Kidney epithelial cell (primary cell): Measurements from ENCODE around the gene SLC39A11. TPM values are rescaled to one million over a fixed set of nuclear protein-coding genes. Genes with fewer than 3 reads are reported as not detected.

Experiments
- DNase-seq: peaks from one replicate; pipeline ENCODE4 v3.0.0-alpha.2; 2010; ENCODE audit warnings: low read depth
- H3K27me3 ChIP-seq: 2 replicates; pipeline ENCODE4 v1.6.0; 2011; ENCODE audit warnings: low read length; ENCODE audit not compliant: control insufficient read depth, insufficient read depth
- H3K36me3 ChIP-seq: 2 replicates; pipeline ENCODE4 v1.5.1; 2011; ENCODE audit warnings: low read length; ENCODE audit not compliant: control insufficient read depth, insufficient read depth
- H3K4me3 ChIP-seq: 2 replicates; pipeline ENCODE4 v1.5.1; 2011; ENCODE audit warnings: low read depth, mild to moderate bottlenecking, control low read depth, low read length
- total RNA-seq: library from RNA; depleted of rRNA; stranded (reverse); fragments of >200 nt; gene quantifications from 2 replicates; pipeline ENCODE4 v1.2.3, GENCODE V29; 2015
- TF ChIP-seq, protein P1 (sequence below): IDR thresholded peaks from 2 replicates; pipeline ENCODE4 v1.5.1; 2011; ENCODE audit warnings: mild to moderate bottlenecking, moderate library complexity, low read length, control low read depth, inconsistent platforms; ENCODE audit not compliant: insufficient read depth, poor library complexity, severe bottlenecking

Gene SLC39A11
- total RNA-seq, 1 donor from 2014 or later, result 13.0 TPM

DNA sequence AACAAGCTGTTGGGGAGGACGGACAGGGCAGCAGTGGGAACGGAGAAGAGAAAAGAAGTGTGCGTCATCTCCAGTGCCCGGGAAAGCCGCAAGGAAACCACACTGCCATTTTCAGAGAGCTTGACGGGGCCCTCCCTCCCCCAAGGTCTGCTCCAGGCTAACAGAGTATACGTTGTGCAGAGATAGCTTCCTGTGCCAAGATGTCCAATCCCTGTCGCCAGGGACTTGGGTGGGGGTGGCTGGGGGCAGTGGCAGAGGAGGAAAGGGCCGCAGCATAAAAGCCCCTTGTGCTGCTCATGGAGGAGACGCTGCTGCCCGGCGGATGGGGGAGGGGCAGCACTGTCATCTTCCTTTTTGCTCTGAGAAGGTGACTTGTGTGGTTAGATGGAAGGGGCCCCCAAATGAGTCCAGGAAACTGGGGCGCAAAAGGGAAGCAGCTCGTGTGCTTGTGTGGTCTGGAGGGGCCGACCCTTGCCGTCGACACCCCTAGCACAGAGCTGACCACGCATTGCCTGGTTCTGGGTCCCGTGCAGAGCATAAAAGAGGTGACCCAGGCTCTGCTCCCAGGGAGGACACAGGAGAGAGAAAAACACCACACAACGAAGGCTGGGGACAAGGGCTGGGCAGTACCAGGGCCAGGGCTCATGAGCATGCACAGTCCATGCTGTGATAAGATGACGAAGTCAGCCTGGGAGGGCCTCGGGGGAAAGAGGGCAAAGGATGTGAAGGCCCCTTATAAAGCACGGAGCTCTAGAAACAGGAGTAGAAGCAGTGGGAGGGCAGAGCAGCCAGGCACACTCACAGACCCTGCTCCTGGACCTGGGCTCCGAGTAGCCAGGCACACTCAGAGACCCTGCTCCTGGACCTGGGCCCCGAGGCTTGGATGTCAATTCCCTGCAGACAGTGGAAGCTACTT lies 372.7 kb downstream of the SLC39A11 start:
- TF ChIP-seq, protein P1, sequence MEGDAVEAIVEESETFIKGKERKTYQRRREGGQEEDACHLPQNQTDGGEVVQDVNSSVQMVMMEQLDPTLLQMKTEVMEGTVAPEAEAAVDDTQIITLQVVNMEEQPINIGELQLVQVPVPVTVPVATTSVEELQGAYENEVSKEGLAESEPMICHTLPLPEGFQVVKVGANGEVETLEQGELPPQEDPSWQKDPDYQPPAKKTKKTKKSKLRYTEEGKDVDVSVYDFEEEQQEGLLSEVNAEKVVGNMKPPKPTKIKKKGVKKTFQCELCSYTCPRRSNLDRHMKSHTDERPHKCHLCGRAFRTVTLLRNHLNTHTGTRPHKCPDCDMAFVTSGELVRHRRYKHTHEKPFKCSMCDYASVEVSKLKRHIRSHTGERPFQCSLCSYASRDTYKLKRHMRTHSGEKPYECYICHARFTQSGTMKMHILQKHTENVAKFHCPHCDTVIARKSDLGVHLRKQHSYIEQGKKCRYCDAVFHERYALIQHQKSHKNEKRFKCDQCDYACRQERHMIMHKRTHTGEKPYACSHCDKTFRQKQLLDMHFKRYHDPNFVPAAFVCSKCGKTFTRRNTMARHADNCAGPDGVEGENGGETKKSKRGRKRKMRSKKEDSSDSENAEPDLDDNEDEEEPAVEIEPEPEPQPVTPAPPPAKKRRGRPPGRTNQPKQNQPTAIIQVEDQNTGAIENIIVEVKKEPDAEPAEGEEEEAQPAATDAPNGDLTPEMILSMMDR, result no peak
- no peak overlapping the region for H3K4me3 ChIP-seq
- no peaks in the 10 kb centered on the region for H3K36me3 ChIP-seq
- H3K27me3 ChIP-seq, result no peaks in the 10 kb centered on the region
- no peak for DNase-seq

DNA sequence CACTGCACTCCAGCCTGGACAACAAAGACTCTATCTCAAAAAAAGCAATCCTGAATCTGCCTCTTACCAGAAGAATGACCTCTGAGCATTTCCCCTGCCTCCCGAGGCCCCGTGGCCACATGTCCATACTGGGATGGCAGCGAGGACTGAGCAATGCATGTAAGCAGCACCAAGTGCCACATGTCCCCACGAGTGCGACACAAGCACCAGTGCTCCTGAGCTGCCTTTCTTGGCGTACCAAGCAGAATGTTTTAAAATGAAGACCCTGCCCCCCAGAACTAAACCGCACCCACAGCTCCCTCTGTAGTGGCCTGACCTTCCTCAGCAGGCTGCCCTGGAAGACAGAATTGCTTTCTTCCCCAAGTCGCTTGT lies 373.3 kb downstream of the SLC39A11 start:
- Histone ChIP-seq H3K36me3 (no peaks in the 10 kb centered on the region), H3K27me3 (no peaks in the 10 kb centered on the region), H3K4me3 (no peak overlapping the region)
- TF ChIP-seq, protein P1, result no peak
- no peak for DNase-seq

DNA sequence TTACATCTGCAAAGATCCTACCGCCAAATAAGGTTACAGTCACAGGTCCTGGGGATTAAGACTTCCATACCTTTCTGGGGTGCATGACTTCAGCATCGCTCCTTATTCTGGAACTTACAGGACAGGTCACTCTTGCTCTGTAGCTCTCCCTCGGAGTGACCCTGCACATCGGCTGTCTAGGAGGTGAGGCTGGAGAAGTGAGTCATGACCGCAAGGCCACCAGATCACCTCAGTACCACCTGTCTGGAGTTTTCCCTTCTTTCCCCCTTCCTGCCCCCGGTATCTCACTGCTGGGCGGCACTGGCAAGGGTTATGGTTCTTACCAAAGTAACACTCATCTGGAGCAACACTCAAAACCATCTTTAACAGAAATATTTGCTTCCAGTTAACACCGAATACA lies 374.8 kb downstream of the SLC39A11 start:
- no peaks in the 10 kb centered on the region for H3K27me3 ChIP-seq
- H3K4me3 ChIP-seq, result no peak overlapping the region
- no peak for DNase-seq
- TF ChIP-seq, protein P1, result no peak
- no peaks in the 10 kb centered on the region for H3K36me3 ChIP-seq

DNA sequence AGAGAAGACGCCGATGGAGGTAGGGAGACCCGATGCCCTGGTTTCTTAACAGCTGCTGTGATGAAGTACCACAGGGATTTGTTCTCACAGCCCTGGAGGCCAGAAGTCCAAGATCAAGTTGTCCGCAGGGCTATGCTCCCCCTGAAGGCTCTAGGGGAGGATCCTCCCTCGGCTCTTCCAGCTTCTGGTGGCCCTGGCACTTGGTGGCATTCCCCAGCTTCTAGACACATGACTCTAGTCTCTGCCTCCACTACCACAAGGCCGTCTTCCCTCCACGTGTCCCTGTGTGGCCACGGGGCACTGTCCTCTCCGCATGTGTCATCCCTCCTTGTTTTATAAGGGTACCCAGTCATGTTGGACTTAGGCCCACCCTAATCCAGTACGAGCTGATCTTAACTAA lies 375.2 kb downstream of the SLC39A11 start:
- TF ChIP-seq, protein P1, result no peak
- Histone ChIP-seq H3K4me3 (no peak overlapping the region), H3K27me3 (no peaks in the 10 kb centered on the region), H3K36me3 (no peaks in the 10 kb centered on the region)
- DNase-seq, result no peak

DNA sequence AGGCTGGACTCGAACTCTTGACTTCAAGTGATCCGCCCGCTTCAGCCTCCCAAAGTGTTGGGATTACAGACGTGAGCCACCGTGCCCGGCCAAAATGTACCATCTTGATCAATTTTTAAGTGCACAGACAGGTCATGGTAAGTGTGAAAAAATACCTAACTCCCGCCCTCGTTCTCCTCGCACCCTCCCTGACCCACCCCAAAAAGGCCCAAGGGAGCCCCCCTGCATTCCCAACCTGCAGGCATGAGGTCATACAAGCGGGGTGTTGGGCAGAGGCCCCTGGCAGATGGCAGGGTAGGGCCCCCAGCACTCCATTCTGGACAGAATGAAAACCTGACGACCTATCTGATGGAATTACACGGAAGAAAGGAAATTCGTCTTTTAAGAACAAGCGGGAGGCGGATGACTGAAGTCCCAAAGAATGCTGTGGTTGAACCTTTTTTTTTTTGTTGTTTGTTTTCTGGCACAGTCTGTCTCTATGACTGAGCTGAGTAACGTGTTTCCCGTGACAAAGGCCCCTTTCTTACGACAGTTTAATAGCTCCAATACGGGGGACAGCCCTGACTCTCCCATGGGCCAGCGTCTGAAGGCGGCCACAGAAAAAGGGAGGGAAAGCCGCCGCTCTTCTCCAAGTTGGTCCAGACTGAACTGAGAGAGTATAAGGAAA lies 376.4 kb downstream of the SLC39A11 start:
- no peaks in the 10 kb centered on the region for H3K36me3 ChIP-seq
- DNase-seq, result peak; percentile 94
- TF ChIP-seq, protein P1, result no peak
- no peak overlapping the region for H3K4me3 ChIP-seq
- H3K27me3 ChIP-seq, result no peaks in the 10 kb centered on the region
